ENCODE results near the gene POLR3H.
"Not testable (repeated sequence)": the region's sequence is repeated elsewhere in the genome, so short reads cannot be mapped to it uniquely, and the experiment has no call there.

Gene POLR3H

GRCh38 chr22:41543854-41544670 is at the start of gene POLR3H:
TSS of gene POLR3H (minus strand) at chr22:41544470. CDS start at chr22:41544101, 369 bp downstream.
- ATAC-seq (peak; percentile 99), DNase-seq (peak; percentile 98)

DNA sequence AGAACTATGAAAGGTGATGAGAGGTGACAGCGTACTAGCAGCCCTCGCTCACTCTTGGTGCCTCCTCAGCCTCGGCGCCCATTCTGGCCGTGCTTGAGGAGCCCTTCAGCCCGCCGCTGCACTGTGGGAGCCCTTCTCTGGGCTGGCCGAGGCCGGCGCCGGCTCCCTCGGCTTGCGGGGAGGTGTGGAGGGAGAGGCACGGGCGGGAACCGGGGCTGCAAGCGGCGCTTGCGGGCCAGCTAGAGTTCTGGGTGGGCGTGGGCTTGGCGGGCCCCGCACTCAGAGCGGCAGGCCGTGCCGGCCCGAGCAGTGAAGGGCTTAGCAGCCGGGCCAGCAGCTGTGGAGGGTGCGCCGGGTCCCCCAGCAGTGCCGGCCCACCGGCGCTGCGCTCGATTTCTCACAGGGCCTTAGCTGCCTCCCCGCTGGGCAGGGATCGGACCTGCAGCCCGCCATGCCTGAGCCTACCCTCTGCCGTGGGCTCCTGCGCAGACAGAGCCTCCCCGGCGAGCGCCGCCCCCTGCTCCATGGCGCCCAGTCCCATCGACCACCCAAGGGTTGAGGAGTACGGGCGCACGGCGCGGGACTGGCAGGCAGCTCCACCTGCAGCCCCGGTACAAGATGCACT is 49.2 kb upstream of the POLR3H start:
- not testable (repeated sequence) for DNase-seq, ATAC-seq

GRCh38 chr22:41589391-41590241 is 45.3 kb upstream of the POLR3H start, which contains the start of gene PMM1:
TSS of gene PMM1 (minus strand) at chr22:41589840. CDS start at chr22:41589805, 35 bp downstream.
- ATAC-seq = peak; percentile 99
- peak; percentile 100 for DNase-seq

DNA sequence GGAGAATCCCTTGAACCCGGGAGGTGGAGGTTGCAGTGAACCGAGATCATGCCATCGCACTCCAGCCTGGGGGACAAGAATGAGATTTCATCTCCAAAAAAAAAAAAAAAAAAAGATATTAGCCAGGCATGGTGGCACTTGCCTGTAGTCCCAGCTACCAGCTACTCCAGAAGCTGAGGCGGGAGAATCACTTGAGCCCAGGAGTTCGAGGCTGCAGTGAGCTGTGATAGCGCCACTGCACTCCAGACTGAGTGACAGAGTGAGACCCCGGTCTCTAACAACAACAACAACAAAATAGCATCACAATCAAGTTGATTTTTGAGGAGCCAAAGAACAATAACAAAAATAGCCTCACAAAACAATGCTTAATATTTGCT is 43.1 kb upstream of the POLR3H start:
- no peak for ATAC-seq

DNA sequence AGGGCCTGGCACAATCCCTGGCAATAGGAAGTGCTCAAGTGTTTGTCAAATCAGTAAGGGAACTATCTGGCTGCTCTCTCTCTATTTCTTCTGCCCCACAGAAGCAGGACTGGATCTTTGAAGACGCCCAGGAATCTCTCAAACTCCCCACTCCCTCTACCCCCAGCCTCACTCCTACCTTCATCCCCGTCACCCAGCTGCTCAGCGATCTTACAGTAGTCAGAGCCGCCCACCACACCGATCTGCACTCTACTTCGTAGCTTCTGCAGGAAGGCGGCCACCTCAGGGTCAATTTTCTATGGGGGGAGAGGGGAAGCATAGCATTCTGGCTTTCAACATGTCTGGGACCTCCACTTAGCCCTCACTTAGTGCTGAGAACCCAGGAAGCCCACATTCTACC is 41.6 kb upstream of the POLR3H start:
- no peak for ATAC-seq
- DNase-seq = no peak

More for the DNA sequence above, 43.1 kb upstream of the POLR3H start:
- no peak for DNase-seq

DNA sequence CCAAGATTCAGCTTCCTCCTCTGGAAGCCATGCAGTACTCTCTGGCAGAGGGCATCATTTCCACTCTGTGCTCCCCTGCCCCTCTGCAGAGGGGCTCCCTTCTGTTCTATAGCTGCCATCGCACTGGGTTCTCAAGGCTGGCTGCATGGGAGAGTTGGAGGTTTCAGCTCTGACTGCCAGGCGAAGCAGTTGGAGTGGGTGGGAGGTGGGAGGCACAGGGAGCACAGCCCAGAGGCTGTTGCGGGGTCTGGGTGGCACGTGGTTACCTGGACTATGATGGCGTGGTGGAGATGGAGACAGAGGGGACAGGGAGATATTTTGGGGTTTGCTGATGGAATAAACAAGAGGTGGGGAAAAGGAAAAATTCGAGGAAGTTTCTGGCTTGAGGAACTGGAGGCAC is 40.6 kb upstream of the POLR3H start:
- no peak for DNase-seq
- no peak for ATAC-seq

GRCh38 chr22:41582694-41583093 is 38.4 kb upstream of the POLR3H start:
- no peak for DNase-seq
- ATAC-seq = no peak

DNA sequence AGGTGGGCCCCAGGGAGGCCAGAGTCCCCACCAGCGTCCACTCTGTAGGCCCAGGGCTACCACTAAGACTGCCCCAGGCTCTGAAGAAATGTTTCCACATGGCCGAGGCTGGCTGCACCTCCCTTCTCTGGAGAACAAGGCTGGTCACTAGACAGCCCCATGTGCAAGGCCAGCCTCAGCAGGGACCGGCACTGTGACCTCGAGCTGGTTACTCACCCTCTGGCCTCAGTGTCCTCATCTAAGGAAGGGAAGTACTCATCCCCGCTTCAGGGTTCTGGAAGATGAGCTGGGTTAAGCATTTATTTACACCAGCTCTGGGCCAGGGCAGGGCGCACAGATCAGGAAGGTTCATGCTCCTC is 35.7 kb upstream of the POLR3H start:
- ATAC-seq (no peak), DNase-seq (no peak)

DNA sequence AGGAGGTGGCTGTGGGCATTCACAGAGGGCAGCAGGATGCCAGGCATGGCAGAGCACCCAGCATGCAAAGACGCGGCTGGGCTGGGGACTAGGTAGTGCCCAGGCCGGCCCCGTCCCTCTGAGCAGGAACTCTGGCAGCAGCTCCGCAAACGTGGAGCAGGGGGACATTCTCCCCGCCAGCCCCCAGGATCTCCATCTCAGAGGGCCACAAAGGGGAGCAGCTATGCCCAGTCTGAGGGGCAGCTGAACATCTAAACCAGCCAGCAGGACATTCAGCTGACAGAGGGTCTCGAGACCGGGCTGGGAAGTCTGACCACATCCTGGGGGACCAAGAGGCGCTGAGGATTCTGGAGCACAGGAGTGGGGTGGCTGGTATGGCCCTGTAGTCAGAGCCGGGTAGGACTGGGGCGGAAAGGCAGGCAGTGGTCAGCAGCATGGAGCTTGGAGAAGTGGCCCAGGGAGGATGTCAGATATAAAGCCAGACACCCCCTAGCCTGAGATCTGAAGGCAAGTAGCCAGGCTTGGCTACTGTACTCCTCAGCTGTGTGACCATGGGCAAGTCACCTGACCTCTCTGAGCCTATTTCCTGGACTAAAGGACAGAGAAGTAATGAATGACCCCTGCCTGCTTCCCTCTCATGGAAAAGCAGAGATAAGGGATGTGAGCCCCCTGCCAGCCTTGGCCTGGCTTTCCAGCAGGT is 35.2 kb upstream of the POLR3H start:
- ATAC-seq (no peak), DNase-seq (no peak)

DNA sequence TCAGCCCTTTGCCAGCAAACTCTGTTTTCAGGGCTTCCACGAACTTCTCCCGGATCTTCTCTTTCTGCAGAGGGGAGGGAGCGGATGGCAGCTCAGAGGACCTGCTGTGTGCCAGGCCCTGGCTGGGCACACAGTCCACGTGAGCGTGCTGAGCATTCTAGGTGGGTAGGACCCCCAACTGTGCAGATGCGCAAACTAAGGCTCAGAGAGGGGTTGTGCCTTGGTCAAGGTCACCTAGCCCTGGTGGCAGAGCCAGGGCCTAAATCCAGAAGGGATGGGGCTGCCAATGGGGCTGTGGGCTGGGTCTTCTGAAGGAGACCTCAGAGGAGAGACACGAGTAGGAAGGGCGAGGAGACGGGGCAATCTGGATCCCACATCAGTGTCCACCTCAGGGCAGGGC is 34.5 kb upstream of the POLR3H start:
- ATAC-seq = no peak
- no peak for DNase-seq

GRCh38 chr22:41578114-41578513 is 33.8 kb upstream of the POLR3H start:
- no peak for DNase-seq
- no peak for ATAC-seq

- DNase-seq (peak; percentile 46), ATAC-seq (peak; percentile 69)
Observed at GRCh38 chr22:41576877-41577276, 32.6 kb upstream of the POLR3H start.

GRCh38 chr22:41575533-41575932 is 31.3 kb upstream of the POLR3H start:
- no peak for ATAC-seq
- DNase-seq = no peak

DNA sequence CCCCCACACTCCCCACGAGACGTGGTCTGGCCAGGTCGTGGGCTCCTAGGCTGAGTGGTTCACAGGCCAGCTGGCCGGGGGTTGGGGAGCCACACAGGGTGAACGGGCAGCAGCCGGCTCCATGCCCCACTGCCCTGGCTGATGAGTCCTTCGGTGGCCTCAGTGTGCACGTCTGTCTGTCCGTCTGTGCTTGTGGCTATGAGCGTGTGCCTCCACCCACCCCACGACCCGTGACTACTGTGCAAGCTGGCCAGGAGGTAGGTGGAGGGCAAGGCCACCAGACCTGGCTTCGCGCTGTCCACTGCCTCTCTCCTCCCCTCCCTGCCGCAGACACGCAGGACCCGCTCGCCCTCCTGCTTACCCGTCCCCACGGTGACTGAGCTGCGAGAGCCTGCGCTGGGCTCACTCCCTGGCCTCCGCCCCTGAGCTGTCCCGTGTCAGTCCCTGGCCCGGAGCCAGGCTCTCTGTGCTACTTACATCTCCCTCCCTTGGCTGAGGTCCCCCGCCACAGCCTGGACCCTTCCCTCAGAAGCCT is 30.6 kb upstream of the POLR3H start:
- ATAC-seq (peak; percentile 19), DNase-seq (no peak)

- no peak for DNase-seq
- ATAC-seq = no peak
Observed at GRCh38 chr22:41573677-41574076, 29.4 kb upstream of the POLR3H start.

DNA sequence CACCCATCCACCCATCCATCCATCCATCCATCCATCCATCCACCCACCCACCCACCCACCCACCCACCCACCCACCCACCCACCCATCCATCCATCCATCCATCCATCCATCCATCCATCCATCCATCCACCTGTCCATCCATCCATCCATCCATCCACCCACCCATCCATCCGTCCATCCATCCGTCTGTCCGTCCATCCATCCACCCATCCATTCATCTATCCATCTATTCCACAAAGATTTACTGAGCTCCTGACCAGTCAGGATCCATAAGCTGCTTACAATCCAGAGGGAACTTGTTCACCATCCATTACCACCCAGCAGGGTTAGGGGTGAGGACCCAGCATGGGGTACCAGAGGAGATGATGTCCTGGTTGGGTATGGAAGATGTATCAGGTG is 28.0 kb upstream of the POLR3H start:
- ATAC-seq, DNase-seq: not testable (repeated sequence)

DNA sequence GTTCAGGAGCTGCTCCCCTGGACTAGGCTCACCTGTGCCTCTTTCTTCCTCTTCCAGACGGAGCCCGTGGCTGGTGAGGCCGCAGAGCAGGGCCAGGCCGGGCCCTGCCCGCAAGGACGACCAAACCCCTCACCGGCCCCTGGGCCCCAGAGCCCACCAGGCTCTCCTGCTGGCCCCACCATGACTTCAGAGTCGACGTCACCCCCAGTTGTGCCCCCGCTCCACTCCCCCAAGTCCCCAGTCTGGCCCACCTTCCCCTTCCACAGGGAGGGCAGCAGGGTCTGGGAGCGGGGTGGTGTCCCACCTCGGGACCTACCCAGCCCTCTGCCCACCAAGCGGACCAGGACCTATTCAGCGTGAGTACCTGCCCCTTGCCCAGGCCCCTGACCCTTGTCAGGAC is 27.5 kb upstream of the POLR3H start:
- ATAC-seq = no peak

GRCh38 chr22:41570221-41570620 is 26.0 kb upstream of the POLR3H start:
- DNase-seq (no peak), ATAC-seq (no peak)

More for the DNA sequence above, 27.5 kb upstream of the POLR3H start:
- no peak for DNase-seq

DNA sequence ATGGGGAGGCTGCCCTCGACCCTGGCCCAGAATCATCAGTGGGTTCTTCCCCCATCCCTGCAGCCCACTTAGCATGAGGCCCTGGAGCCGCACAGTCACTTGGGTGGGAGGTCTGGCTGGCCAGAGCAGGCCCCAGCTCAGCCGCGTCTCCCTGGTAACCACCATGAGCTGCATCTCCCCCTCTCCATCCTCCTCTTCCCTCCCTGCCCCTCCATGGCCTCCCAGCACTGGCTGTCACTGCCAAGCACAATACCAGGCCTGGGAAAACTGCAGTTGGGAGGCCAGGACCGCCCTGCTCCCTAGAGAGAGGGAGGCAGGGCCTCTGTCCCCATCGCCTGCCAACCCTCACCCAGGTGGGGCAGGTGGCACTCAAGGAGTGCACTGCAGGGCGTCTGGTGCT is 24.5 kb upstream of the POLR3H start:
- DNase-seq (no peak), ATAC-seq (no peak)

- no peak for ATAC-seq
- no peak for DNase-seq
Observed at GRCh38 chr22:41567512-41567768, 23.2 kb upstream of the POLR3H start.

GRCh38 chr22:41565403-41566054 is 21.3 kb upstream of the POLR3H start:
- ATAC-seq = peak; percentile 87
- DNase-seq = peak; percentile 38

DNA sequence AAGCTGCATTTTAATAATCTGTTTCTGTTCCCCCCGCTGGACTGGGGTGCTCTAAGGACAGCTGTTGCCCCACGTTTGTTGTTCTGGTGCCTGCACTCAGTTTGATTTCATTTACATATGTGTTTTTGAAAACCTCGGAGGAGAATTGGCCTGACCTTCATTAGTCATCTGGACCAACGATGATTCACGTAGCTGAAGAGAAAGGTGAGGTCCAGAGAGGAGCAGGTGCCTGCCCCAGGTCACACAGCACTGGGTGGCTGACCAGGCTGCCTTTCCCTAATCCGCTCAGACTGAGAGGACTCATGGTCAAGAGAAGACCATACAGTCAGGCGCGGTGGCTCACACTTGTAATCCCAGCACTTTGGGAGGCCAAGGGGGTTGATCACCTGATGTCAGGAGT is 20.3 kb upstream of the POLR3H start:
- no peak for DNase-seq
- no peak for ATAC-seq

All from stimulated activated naive CD8-positive, alpha-beta T cell treated with anti-CD3 and anti-CD28 coated beads, Interleukin-15, Interleukin-2, amounts not matched to agents 100 U/mL and 50 U/mL, for 24 hours (primary cell).